ENCODE data around the gene DOCK1. TPM values are rescaled to one million over a fixed set of nuclear protein-coding genes. Genes with fewer than 3 reads are reported as not detected.

DOCK1 gene
- polyA plus RNA-seq, 1 of the 3 experiments (the other 2 are of a cell fraction) = 15.5 TPM

- Histone ChIP-seq H3K9me3 (no peaks in the 10 kb centered on the region), H4K20me1 (ENCODE audit: insufficient read depth) (peaks cover 45% of the 10 kb centered on the region), H3K4me3 (ENCODE audit: low read depth in 2 of 2, low read length in 1 of 2) (no peak overlapping the region), H2AFZ (ENCODE audit: low read depth) (no peak overlapping the region), H3F3A (replicated peaks; ENCODE audit: insufficient read depth) (no peaks in the 10 kb centered on the region), H3K9me2 (no peaks in the 10 kb centered on the region), H3K36me3 (replicated peaks in 1 of 2; ENCODE audit: control insufficient read depth in 1 of 2, insufficient read depth in 2 of 2, low read length in 1 of 2) (peaks cover 0 to 3% of the 10 kb centered on the region in 2 experiments), H3K27me3 (ENCODE audit: insufficient read depth) (no peaks in the 10 kb centered on the region), H3K4me2 (no peak overlapping the region), H3K27ac (ENCODE audit: low read depth in 2 of 2, low read length in 1 of 2) (no peak overlapping the region), H3K4me1 (ENCODE audit: control insufficient read depth in 1 of 2, insufficient read depth in 2 of 2, low read depth in 1 of 2, low read length in 1 of 2) (peaks cover 9 to 14% of the 10 kb centered on the region in 2 experiments; a peak in 2 of 4 replicates), H3K79me2 (ENCODE audit: insufficient read depth) (peaks cover 79% of the 10 kb centered on the region), H3K9ac (no peak overlapping the region)
- DNase-seq = no peak
- ChIA-PET POLR2A (no interaction called here), CTCF (no interaction called here)
- WGBS (ENCODE audit: low lambda C conversion rate) = 97% methylated on average over 8 of the region's 9 CpGs
- no peak for TF ChIP-seq FOXM1 (IDR thresholded peaks at IDR 0.05; ENCODE audit: low read depth)
- TF ChIP-seq EP300 (IDR thresholded peaks at IDR 0.05; ENCODE audit: borderline replicate concordance in 1 of 2, low read depth in 1 of 2, low read length in 1 of 2) = no peak
- no peak for TF ChIP-seq POLR2AphosphoS5 (IDR thresholded peaks at IDR 0.05; ENCODE audit: low read depth, low read length)
- no peak for TF ChIP-seq SIN3A (IDR thresholded peaks at IDR 0.05; ENCODE audit: borderline replicate concordance, low read depth, low read length)
- no peak for TF ChIP-seq RFX5 (IDR thresholded peaks at IDR 0.05; ENCODE audit: low read length)
- no peak for TF ChIP-seq TCF12 (IDR thresholded peaks at IDR 0.05)
- TF ChIP-seq GABPA (IDR thresholded peaks at IDR 0.05; ENCODE audit: low read depth) = no peak
Measured at GRCh38 chr10:126907423-126907970, 2.3 kb downstream of the DOCK1 start.

- peaks cover 52% of the 10 kb centered on the region for H4K20me1 ChIP-seq (ENCODE audit: insufficient read depth)
- ChIA-PET POLR2A (no interaction called here), CTCF (no interaction called here)
- WGBS (ENCODE audit: low lambda C conversion rate) = 100% methylated on average over 5 of the region's 5 CpGs
- no peaks in the 10 kb centered on the region for H3K9me3 ChIP-seq
- no peak for DNase-seq
- no peaks in the 10 kb centered on the region for H3F3A ChIP-seq (replicated peaks; ENCODE audit: insufficient read depth)
- no peak overlapping the region for H3K4me3 ChIP-seq (ENCODE audit: low read depth in 2 of 2, low read length in 1 of 2)
- H3K27me3 ChIP-seq (ENCODE audit: insufficient read depth) = no peaks in the 10 kb centered on the region
- H3K36me3 ChIP-seq (replicated peaks in 1 of 2; ENCODE audit: control insufficient read depth in 1 of 2, insufficient read depth in 2 of 2, low read length in 1 of 2) = peaks cover 0 to 3% of the 10 kb centered on the region in 2 experiments
- H3K9ac ChIP-seq = no peak overlapping the region
- no peak overlapping the region for H3K27ac ChIP-seq (ENCODE audit: low read depth in 2 of 2, low read length in 1 of 2)
- peaks cover 9 to 14% of the 10 kb centered on the region in 2 experiments; a peak in 2 of 4 replicates for H3K4me1 ChIP-seq (ENCODE audit: control insufficient read depth in 1 of 2, insufficient read depth in 2 of 2, low read depth in 1 of 2, low read length in 1 of 2)
- no peaks in the 10 kb centered on the region for H3K9me2 ChIP-seq
- peaks cover 86% of the 10 kb centered on the region for H3K79me2 ChIP-seq (ENCODE audit: insufficient read depth)
- H3K4me2 ChIP-seq = no peak overlapping the region
- TF ChIP-seq ZBTB33 (IDR thresholded peaks at IDR 0.05; ENCODE audit: borderline replicate concordance, low read depth) (no peak), FOXJ3 (CRISPR knock-in tag; IDR thresholded peaks at IDR 0.05) (no peak), RXRA (IDR thresholded peaks at IDR 0.05; ENCODE audit: borderline replicate concordance, low read depth) (no peak)
- no peak overlapping the region for H2AFZ ChIP-seq (ENCODE audit: low read depth)
Measured at GRCh38 chr10:126908225-126908624, 3.0 kb downstream of the DOCK1 start.

GRCh38 chr10:126908729-126909128, 3.5 kb downstream of the DOCK1 start:
- H3K4me3 ChIP-seq (ENCODE audit: low read depth in 2 of 2, low read length in 1 of 2) = no peak overlapping the region
- no peak for TF ChIP-seq CHD2 (IDR thresholded peaks at IDR 0.05; ENCODE audit: low read length, partially characterized antibody)
- no peak for TF ChIP-seq EZH2phosphoT487 (IDR thresholded peaks at IDR 0.05; ENCODE audit: borderline replicate concordance, low read depth)
- TF ChIP-seq GABPA (IDR thresholded peaks at IDR 0.05; ENCODE audit: low read depth) = no peak
- no peak for TF ChIP-seq RXRA (IDR thresholded peaks at IDR 0.05; ENCODE audit: borderline replicate concordance, low read depth)
- no peak for TF ChIP-seq RAD21 (IDR thresholded peaks at IDR 0.05; ENCODE audit: low read length)
- no peak for TF ChIP-seq YY1 (IDR thresholded peaks at IDR 0.05; ENCODE audit: low read depth)
- no peak for TF ChIP-seq RFX5 (IDR thresholded peaks at IDR 0.05; ENCODE audit: low read length)
- no peaks in the 10 kb centered on the region for H3F3A ChIP-seq (replicated peaks; ENCODE audit: insufficient read depth)
- H3K9ac ChIP-seq = no peak overlapping the region
- no peak overlapping the region for H2AFZ ChIP-seq (ENCODE audit: low read depth)
- POLR2A ChIA-PET = no interaction called here
- H3K9me3 ChIP-seq = no peaks in the 10 kb centered on the region
- H3K27me3 ChIP-seq (ENCODE audit: insufficient read depth) = no peaks in the 10 kb centered on the region
- peaks cover 0 to 3% of the 10 kb centered on the region in 2 experiments for H3K36me3 ChIP-seq (replicated peaks in 1 of 2; ENCODE audit: control insufficient read depth in 1 of 2, insufficient read depth in 2 of 2, low read length in 1 of 2)
- no peak for DNase-seq
- CTCF ChIA-PET = no interaction called here
- H3K4me1 ChIP-seq (ENCODE audit: control insufficient read depth in 1 of 2, insufficient read depth in 2 of 2, low read depth in 1 of 2, low read length in 1 of 2) = peaks cover 9 to 14% of the 10 kb centered on the region in 2 experiments; a peak in 2 of 4 replicates
- H4K20me1 ChIP-seq (ENCODE audit: insufficient read depth) = peaks cover 57% of the 10 kb centered on the region
- H3K27ac ChIP-seq (ENCODE audit: low read depth in 2 of 2, low read length in 1 of 2) = no peak overlapping the region
- no peak overlapping the region for H3K4me2 ChIP-seq
- H3K9me2 ChIP-seq = no peaks in the 10 kb centered on the region
- 89% methylated on average over 7 of the region's 7 CpGs for WGBS (ENCODE audit: low lambda C conversion rate)
- peaks cover 91% of the 10 kb centered on the region for H3K79me2 ChIP-seq (ENCODE audit: insufficient read depth)

All from SK-N-SH (cell line).